DND-41 (cell line): ENCODE data around the gene TSPAN18.

ENCODE experiments used
- EZH2 ChIP-seq: IDR thresholded peaks from 3 replicates; pipeline ENCODE4 v1.6.1; 2012; ENCODE audit warnings: borderline replicate concordance, low read depth, mild to moderate bottlenecking, moderate library complexity, low read length, inconsistent platforms; ENCODE audit not compliant: severe bottlenecking
- TF ChIP-seq, protein P1 (sequence below): IDR thresholded peaks from 2 replicates; pipeline ENCODE4 v1.5.1; 2012; ENCODE audit warnings: borderline replicate concordance, low read length, moderate library complexity, mild to moderate bottlenecking; ENCODE audit not compliant: poor library complexity, severe bottlenecking; ENCODE audit errors: extremely low read depth

DNA sequence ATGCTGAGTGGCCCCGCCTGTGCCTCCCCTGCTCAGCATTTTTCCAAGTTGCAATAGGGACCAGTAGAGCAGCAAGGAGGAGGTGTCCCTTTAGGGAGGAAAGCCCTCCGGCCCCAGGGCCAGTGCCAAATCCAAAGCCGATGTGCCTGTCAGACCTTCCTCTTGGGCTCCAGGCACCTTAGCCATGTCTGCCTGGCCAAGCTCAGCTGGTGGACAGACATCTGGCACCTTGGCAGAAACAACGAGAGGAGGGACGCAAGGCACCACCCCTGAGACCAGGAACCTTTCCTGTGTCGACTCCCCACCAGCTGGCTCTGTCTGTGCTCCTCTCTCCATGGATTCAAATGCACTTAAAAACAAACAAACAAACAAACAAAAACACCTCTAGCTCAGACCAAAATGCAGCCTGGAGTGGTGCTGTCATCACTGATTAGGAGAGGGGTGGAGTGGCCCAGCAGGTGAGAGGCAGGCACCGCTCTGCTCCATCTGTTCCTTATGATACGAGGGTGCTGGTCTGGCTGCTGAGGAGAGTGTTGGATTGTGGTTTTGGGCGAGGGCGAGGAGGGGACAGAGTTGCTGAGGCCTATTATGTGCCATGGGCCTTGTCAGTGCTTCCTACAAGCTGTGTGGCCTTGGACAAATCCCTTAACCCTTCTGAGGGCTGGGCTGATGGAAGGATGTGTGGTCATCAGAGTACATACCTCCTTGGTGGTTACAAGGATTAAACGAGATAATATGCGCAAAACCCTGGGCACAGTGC lies 177.7 kb downstream of the TSPAN18 start:
- TF ChIP-seq EZH2: no peak
- TF ChIP-seq, protein P1, sequence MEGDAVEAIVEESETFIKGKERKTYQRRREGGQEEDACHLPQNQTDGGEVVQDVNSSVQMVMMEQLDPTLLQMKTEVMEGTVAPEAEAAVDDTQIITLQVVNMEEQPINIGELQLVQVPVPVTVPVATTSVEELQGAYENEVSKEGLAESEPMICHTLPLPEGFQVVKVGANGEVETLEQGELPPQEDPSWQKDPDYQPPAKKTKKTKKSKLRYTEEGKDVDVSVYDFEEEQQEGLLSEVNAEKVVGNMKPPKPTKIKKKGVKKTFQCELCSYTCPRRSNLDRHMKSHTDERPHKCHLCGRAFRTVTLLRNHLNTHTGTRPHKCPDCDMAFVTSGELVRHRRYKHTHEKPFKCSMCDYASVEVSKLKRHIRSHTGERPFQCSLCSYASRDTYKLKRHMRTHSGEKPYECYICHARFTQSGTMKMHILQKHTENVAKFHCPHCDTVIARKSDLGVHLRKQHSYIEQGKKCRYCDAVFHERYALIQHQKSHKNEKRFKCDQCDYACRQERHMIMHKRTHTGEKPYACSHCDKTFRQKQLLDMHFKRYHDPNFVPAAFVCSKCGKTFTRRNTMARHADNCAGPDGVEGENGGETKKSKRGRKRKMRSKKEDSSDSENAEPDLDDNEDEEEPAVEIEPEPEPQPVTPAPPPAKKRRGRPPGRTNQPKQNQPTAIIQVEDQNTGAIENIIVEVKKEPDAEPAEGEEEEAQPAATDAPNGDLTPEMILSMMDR: no peak
